Endothelial cell of umbilical vein (primary cell): ENCODE results near the gene FAM149B1.

ENCODE experiments used
- EZH2 ChIP-seq: IDR thresholded peaks from 2 replicates; pipeline ENCODE4 v1.6.1; 2012; ENCODE audit warnings: borderline replicate concordance, low read depth, mild to moderate bottlenecking, moderate library complexity, low read length, inconsistent platforms; ENCODE audit not compliant: severe bottlenecking
- FOS ChIP-seq: IDR thresholded peaks from 2 replicates; pipeline ENCODE4 v1.6.1; 2011; ENCODE audit warnings: mild to moderate bottlenecking, low read length, moderate library complexity, borderline replicate concordance; ENCODE audit not compliant: insufficient read depth
- JUN ChIP-seq: IDR thresholded peaks from 2 replicates; pipeline ENCODE4 v1.6.1; 2011; ENCODE audit warnings: borderline replicate concordance, low read depth; ENCODE audit not compliant: insufficient read length, insufficient read depth
- MYC ChIP-seq: IDR thresholded peaks from one replicate; pipeline ENCODE4 v1.6.1; 2011; ENCODE audit warnings: mild to moderate bottlenecking, low read depth, low read length
- POLR2A ChIP-seq: IDR thresholded peaks from 2 replicates; pipeline ENCODE4 v1.6.1; 2012; ENCODE audit warnings: low read depth, mild to moderate bottlenecking, control low read depth, low read length
- POLR2AphosphoS5 ChIP-seq: IDR thresholded peaks from 2 replicates; pipeline ENCODE4 v1.6.1; 2012; ENCODE audit warnings: low read depth, mild to moderate bottlenecking, control low read depth, low read length, moderate library complexity; ENCODE audit not compliant: insufficient read depth
- TF ChIP-seq, protein P1 (sequence below), 2 donors: IDR thresholded peaks; 1 replicate in 1 of 2; 2 replicates in 1 of 2; pipeline ENCODE4 v1.5.1; 2011; ENCODE audit warnings: low read length in 2 of 2, mild to moderate bottlenecking in 2 of 2, moderate library complexity in 2 of 2, control low read depth in 1 of 2, inconsistent platforms in 1 of 2, low read depth in 1 of 2; ENCODE audit not compliant: insufficient read depth in 1 of 2; ENCODE audit errors: extremely low read depth in 1 of 2
- TF ChIP-seq, protein P2 (sequence below): IDR thresholded peaks from 2 replicates; pipeline ENCODE4 v1.6.1; 2011; ENCODE audit not compliant: insufficient read depth, insufficient read length

DNA sequence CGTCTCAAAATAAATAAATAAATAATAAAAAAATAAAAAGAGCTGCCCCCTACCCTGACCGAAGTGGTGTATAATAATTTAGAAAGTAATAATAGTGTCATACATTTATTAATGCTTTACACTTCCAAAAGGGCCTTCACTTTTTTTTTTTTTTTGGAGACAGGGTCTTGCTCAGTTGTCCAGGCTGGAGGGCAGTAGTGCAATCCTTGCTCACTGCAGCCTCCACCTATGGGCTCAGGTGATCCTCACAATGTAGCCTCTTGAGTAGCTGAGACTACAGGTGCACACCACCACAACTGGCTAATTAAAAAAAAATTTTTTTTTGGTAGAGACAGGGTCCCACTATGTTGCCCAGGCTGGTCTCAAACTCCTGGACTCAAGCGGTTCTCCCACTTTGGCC, 1.4 kb downstream of the FAM149B1 start:
- no peak for TF ChIP-seq MYC
- TF ChIP-seq, protein P1, sequence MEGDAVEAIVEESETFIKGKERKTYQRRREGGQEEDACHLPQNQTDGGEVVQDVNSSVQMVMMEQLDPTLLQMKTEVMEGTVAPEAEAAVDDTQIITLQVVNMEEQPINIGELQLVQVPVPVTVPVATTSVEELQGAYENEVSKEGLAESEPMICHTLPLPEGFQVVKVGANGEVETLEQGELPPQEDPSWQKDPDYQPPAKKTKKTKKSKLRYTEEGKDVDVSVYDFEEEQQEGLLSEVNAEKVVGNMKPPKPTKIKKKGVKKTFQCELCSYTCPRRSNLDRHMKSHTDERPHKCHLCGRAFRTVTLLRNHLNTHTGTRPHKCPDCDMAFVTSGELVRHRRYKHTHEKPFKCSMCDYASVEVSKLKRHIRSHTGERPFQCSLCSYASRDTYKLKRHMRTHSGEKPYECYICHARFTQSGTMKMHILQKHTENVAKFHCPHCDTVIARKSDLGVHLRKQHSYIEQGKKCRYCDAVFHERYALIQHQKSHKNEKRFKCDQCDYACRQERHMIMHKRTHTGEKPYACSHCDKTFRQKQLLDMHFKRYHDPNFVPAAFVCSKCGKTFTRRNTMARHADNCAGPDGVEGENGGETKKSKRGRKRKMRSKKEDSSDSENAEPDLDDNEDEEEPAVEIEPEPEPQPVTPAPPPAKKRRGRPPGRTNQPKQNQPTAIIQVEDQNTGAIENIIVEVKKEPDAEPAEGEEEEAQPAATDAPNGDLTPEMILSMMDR (IDR thresholded peaks at IDR 0.05; ENCODE audit: extremely low read depth in 1 of 2, insufficient read depth in 1 of 2, low read depth in 1 of 2, low read length in 2 of 2): no peak
- TF ChIP-seq POLR2AphosphoS5: no peak
- no peak for TF ChIP-seq JUN
- no peak for TF ChIP-seq EZH2
- no peak for TF ChIP-seq POLR2A
- TF ChIP-seq, protein P2, sequence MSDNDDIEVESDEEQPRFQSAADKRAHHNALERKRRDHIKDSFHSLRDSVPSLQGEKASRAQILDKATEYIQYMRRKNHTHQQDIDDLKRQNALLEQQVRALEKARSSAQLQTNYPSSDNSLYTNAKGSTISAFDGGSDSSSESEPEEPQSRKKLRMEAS: no peak
- TF ChIP-seq FOS: no peak
